GM12878 (cell line): ENCODE measurements around the gene TNFRSF8. TPM values are rescaled to one million over a fixed set of nuclear protein-coding genes. Genes with fewer than 3 reads are reported as not detected.

Experiments used
- BRCA1 ChIP-seq: IDR thresholded peaks from 2 replicates; pipeline ENCODE4 v1.6.1; 2011; ENCODE audit warnings: low read depth, low read length, improper control_type of control experiment
- CBFB ChIP-seq: IDR thresholded peaks from 2 replicates; pipeline ENCODE4 v1.6.1; 2016; ENCODE audit warnings: antibody characterized with exemption, low read depth
- CBX5 ChIP-seq: sonication (generic); IDR thresholded peaks from 2 replicates; pipeline ENCODE4 v1.6.1; 2016; ENCODE audit warnings: low read depth, moderate library complexity, mild to moderate bottlenecking, inconsistent platforms
- CREM ChIP-seq: IDR thresholded peaks from 2 replicates; pipeline ENCODE4 v1.6.1; 2014; ENCODE audit warnings: antibody characterized with exemption, low read depth
- EP300 ChIP-seq, 2 experiments: fragments of 150-350 bp in 1 of 2; IDR thresholded peaks; 2 replicates each; pipeline ENCODE4 v1.6.1; 2011 to 2012; ENCODE audit warnings: low read depth in 2 of 2, low read length in 2 of 2, borderline replicate concordance in 1 of 2, improper control_type of control experiment in 1 of 2, inconsistent platforms in 1 of 2; ENCODE audit not compliant: control insufficient read depth in 1 of 2
- ETV6 ChIP-seq, 2 experiments: fragments of 450-650 bp in 1 of 2; IDR thresholded peaks in 1 of 2; conservative IDR thresholded peaks in 1 of 2; 2 replicates each; pipeline ENCODE4 v1.6.1; 2014; ENCODE audit warnings: antibody characterized with exemption in 1 of 2, borderline replicate concordance in 1 of 2, low read depth in 1 of 2, mild to moderate bottlenecking in 1 of 2, moderate library complexity in 1 of 2
- FOXK2 ChIP-seq: fragments of 450-650 bp; IDR thresholded peaks from 2 replicates; pipeline ENCODE4 v1.6.1; 2017; ENCODE audit warnings: mild to moderate bottlenecking, moderate library complexity
- HDAC6 ChIP-seq: fragments of 200-600 bp; sonication (generic); IDR thresholded peaks from one replicate; pipeline ENCODE4 v1.8.0; 2017; ENCODE audit warnings: antibody characterized with exemption; ENCODE audit not compliant: unreplicated experiment
- MTA2 ChIP-seq: fragments of 450-650 bp; IDR thresholded peaks from 2 replicates; pipeline ENCODE4 v1.6.1; 2016; ENCODE audit warnings: low read depth, mild to moderate bottlenecking, moderate library complexity
- PML ChIP-seq: IDR thresholded peaks from 2 replicates; pipeline ENCODE4 v1.6.1; 2012; ENCODE audit warnings: low read length, inconsistent platforms
- POLR2AphosphoS5 ChIP-seq: IDR thresholded peaks from 2 replicates; pipeline ENCODE4 v1.6.1; 2011; ENCODE audit warnings: mild to moderate bottlenecking, low read length, inconsistent platforms
- RAD21 ChIP-seq: IDR thresholded peaks from 2 replicates; pipeline ENCODE4 v1.6.1; 2011; ENCODE audit warnings: mild to moderate bottlenecking, low read depth, low read length, moderate library complexity; ENCODE audit not compliant: insufficient read depth
- SUPT20H ChIP-seq: IDR thresholded peaks from 2 replicates; pipeline ENCODE4 v1.6.1; 2011; ENCODE audit warnings: low read depth, mild to moderate bottlenecking, low read length, moderate library complexity, borderline replicate concordance; ENCODE audit not compliant: control insufficient read depth
- ZNF207 ChIP-seq: fragments of 450-650 bp; IDR thresholded peaks from 2 replicates; pipeline ENCODE4 v1.6.1; 2014; ENCODE audit warnings: antibody characterized with exemption, mild to moderate bottlenecking, borderline replicate concordance
- ZNF24 ChIP-seq: fragments of 450-650 bp; IDR thresholded peaks from 2 replicates; pipeline ENCODE4 v1.6.1; 2017; ENCODE audit warnings: antibody characterized with exemption, mild to moderate bottlenecking
- ZNF274 ChIP-seq: IDR thresholded peaks from one replicate; pipeline ENCODE4 v1.8.0; 2011; ENCODE audit not compliant: insufficient read length, insufficient read depth
- ZNF622 ChIP-seq: fragments of 450-650 bp; IDR thresholded peaks from 2 replicates; pipeline ENCODE4 v1.6.1; 2017; ENCODE audit warnings: mild to moderate bottlenecking, inconsistent platforms
- ZZZ3 ChIP-seq: IDR thresholded peaks from 2 replicates; pipeline ENCODE4 v1.6.1; 2011; ENCODE audit warnings: low read depth; ENCODE audit not compliant: control insufficient read depth, insufficient read length
- polyA plus RNA-seq, 11 experiments: library from polyadenylated mRNA; depleted of rRNA in 4 of 11; unstranded in 6 of 11; stranded (reverse) in 5 of 11; fragments of >200 nt; fragmentation: Nextera tagmentation in 4 of 11; fragmentation: Illumina TruSeq in 1 of 11; extraction: Ambion mirVana in 4 of 11; extraction: Trizol in 1 of 11; gene quantifications; 1 replicate in 1 of 11; 2 replicates in 10 of 11; pipeline versions ENCODE4 v1.2.1 to v1.2.3, GENCODE V29; 2011 to 2016; ENCODE audit warnings: inconsistent platforms in 2 of 11, missing spikeins in 2 of 11, low read depth in 1 of 11
- total RNA-seq, 4 experiments: library from RNA; depleted of rRNA in 3 of 4; stranded (reverse); fragments of >200 nt in 3 of 4; fragmentation: Illumina TruSeq in 1 of 4; extraction: Trizol in 1 of 4; gene quantifications; 2 replicates each; pipeline versions ENCODE4 v1.2.1 to v1.2.3, GENCODE V29; 2013 to 2021
- TF ChIP-seq, protein P1 (sequence below): fragments of 450-650 bp; formaldehyde crosslinking; IDR thresholded peaks from 2 replicates; pipeline ENCODE4 v1.4.0; 2022; ENCODE audit warnings: mild to moderate bottlenecking, moderate library complexity
- TF ChIP-seq, protein P2 (sequence below): fragments of 450-650 bp; IDR thresholded peaks from 2 replicates; pipeline ENCODE4 v1.6.1; 2016; ENCODE audit warnings: mild to moderate bottlenecking, moderate library complexity, borderline replicate concordance
- TF ChIP-seq, protein P3 (sequence below): IDR thresholded peaks from 2 replicates; pipeline ENCODE4 v1.6.1; 2011; ENCODE audit warnings: mild to moderate bottlenecking, low read depth, low read length, moderate library complexity; ENCODE audit not compliant: insufficient replicate concordance

TNFRSF8 gene
- total and polyA plus RNA-seq, 10 of the 15 experiments (the other 5 are each of a cell fraction or from before 2014, with no cell fraction given) = 9.8 to 114 (median 58.8) TPM

DNA sequence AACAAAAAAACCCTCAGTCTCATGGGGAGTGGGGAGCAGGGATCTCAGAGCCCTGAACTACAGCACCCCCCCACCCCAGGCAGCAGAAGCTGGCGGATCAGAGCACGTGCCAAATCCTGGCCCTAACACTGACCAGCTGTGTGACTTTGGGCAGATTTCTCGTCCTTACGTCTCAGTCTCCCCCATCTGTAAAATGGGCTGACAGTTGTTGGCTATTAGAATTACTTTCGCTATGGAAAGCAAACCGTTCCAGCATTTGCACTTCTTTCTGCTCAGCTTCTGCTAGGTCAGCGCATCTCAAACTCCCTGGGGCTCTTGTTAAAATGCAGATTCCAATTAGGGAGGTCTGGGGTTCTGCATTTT is 15.5 kb downstream of the TNFRSF8 start (continued):
- no peak for TF ChIP-seq CBFB
- TF ChIP-seq BRCA1 = no peak
- TF ChIP-seq ZNF24 = no peak
- no peak for TF ChIP-seq FOXK2
- TF ChIP-seq POLR2AphosphoS5 = no peak
- TF ChIP-seq EP300 (IDR thresholded peaks at IDR 0.05; ENCODE audit: borderline replicate concordance in 1 of 2, control insufficient read depth in 1 of 2, low read depth in 2 of 2, low read length in 2 of 2) = no peak
- TF ChIP-seq RAD21 = no peak
- TF ChIP-seq CREM = no peak
- TF ChIP-seq, protein P1, sequence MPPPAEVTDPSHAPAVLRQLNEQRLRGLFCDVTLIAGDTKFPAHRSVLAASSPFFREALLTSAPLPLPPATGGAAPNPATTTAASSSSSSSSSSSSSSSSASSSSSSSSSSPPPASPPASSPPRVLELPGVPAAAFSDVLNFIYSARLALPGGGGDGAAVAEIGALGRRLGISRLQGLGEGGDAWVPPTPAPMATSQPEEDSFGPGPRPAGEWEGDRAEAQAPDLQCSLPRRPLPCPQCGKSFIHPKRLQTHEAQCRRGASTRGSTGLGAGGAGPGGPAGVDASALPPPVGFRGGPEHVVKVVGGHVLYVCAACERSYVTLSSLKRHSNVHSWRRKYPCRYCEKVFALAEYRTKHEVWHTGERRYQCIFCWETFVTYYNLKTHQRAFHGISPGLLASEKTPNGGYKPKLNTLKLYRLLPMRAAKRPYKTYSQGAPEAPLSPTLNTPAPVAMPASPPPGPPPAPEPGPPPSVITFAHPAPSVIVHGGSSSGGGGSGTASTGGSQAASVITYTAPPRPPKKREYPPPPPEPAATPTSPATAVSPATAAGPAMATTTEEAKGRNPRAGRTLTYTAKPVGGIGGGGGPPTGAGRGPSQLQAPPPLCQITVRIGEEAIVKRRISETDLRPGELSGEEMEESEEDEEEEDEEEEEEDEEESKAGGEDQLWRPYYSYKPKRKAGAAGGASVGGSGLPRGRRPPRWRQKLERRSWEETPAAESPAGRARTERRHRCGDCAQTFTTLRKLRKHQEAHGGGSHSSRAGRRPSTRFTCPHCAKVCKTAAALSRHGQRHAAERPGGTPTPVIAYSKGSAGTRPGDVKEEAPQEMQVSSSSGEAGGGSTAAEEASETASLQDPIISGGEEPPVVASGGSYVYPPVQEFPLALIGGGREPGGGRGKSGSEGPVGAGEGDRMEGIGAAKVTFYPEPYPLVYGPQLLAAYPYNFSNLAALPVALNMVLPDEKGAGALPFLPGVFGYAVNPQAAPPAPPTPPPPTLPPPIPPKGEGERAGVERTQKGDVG (CRISPR knock-in tag) = no peak
- no peak for TF ChIP-seq CBX5
- no peak for TF ChIP-seq ZZZ3
- TF ChIP-seq PML = no peak
- peak; percentile 66; the same call in 1 of the 2 replicates for TF ChIP-seq ZNF207
- TF ChIP-seq, protein P2, sequence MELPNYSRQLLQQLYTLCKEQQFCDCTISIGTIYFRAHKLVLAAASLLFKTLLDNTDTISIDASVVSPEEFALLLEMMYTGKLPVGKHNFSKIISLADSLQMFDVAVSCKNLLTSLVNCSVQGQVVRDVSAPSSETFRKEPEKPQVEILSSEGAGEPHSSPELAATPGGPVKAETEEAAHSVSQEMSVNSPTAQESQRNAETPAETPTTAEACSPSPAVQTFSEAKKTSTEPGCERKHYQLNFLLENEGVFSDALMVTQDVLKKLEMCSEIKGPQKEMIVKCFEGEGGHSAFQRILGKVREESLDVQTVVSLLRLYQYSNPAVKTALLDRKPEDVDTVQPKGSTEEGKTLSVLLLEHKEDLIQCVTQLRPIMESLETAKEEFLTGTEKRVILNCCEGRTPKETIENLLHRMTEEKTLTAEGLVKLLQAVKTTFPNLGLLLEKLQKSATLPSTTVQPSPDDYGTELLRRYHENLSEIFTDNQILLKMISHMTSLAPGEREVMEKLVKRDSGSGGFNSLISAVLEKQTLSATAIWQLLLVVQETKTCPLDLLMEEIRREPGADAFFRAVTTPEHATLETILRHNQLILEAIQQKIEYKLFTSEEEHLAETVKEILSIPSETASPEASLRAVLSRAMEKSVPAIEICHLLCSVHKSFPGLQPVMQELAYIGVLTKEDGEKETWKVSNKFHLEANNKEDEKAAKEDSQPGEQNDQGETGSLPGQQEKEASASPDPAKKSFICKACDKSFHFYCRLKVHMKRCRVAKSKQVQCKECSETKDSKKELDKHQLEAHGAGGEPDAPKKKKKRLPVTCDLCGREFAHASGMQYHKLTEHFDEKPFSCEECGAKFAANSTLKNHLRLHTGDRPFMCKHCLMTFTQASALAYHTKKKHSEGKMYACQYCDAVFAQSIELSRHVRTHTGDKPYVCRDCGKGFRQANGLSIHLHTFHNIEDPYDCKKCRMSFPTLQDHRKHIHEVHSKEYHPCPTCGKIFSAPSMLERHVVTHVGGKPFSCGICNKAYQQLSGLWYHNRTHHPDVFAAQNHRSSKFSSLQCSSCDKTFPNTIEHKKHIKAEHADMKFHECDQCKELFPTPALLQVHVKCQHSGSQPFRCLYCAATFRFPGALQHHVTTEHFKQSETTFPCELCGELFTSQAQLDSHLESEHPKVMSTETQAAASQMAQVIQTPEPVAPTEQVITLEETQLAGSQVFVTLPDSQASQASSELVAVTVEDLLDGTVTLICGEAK = peak; percentile 27; the same call in 1 of the 2 replicates
- TF ChIP-seq SUPT20H = no peak
- TF ChIP-seq MTA2 = 0 out of 2 replicates have a peak, but pooled peaks have one; percentile 57
- no peak; a peak in 1 of 4 replicates for TF ChIP-seq ETV6 (conservative IDR thresholded peaks at IDR 0.05 in 1 of 2, IDR thresholded peaks at IDR 0.05 in 1 of 2; ENCODE audit: borderline replicate concordance in 1 of 2, low read depth in 1 of 2)
- TF ChIP-seq, protein P3, sequence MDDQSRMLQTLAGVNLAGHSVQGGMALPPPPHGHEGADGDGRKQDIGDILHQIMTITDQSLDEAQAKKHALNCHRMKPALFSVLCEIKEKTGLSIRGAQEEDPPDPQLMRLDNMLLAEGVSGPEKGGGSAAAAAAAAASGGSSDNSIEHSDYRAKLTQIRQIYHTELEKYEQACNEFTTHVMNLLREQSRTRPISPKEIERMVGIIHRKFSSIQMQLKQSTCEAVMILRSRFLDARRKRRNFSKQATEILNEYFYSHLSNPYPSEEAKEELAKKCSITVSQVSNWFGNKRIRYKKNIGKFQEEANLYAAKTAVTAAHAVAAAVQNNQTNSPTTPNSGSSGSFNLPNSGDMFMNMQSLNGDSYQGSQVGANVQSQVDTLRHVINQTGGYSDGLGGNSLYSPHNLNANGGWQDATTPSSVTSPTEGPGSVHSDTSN = no peak
- TF ChIP-seq ZNF622 = no peak
- TF ChIP-seq HDAC6 = no peak
- no peak for TF ChIP-seq ZNF274
